ENCODE results near the gene FCAMR. TPM values are rescaled to one million over a fixed set of nuclear protein-coding genes. Genes with fewer than 3 reads are reported as not detected.

The FCAMR gene
- total RNA-seq, 4 donors from 2014 or later, result 0.39 TPM; not detected in 3

GRCh38 chr1:206931709-206932108 lies 38.6 kb downstream of the FCAMR start:
- 93% methylated on average over 3 of the region's 6 CpGs; no CpG with 5 or more reads in 1 of the 2 donors for WGBS, 2 donors (ENCODE audit: low coverage in 1 of 2)
- Histone ChIP-seq H3K27ac (no peak overlapping the region), H3K27me3 (no peaks in the 10 kb centered on the region), H3K4me1 (no peaks in the 10 kb centered on the region), H3K36me3 (no peaks in the 10 kb centered on the region), H3K9me3 (no peaks in the 10 kb centered on the region), H3K4me3 (no peak overlapping the region)
- ATAC-seq, result no peak
- TF ChIP-seq POLR2AphosphoS5 (IDR thresholded peaks at IDR 0.05), result no peak
- no peak for TF ChIP-seq CTCF (IDR thresholded peaks at IDR 0.05)
- no peak for TF ChIP-seq EP300 (IDR thresholded peaks at IDR 0.05)
- no peak for TF ChIP-seq POLR2A (IDR thresholded peaks at IDR 0.05)

- no peaks in the 10 kb centered on the region for H3K9me3 ChIP-seq
- H3K4me1 ChIP-seq, result no peaks in the 10 kb centered on the region
- H3K27ac ChIP-seq, result no peak overlapping the region
- no peak for TF ChIP-seq EP300 (IDR thresholded peaks at IDR 0.05)
- no peak for TF ChIP-seq POLR2A (IDR thresholded peaks at IDR 0.05)
- no peak for TF ChIP-seq CTCF (IDR thresholded peaks at IDR 0.05)
- no peak for TF ChIP-seq POLR2AphosphoS5 (IDR thresholded peaks at IDR 0.05)
- H3K36me3 ChIP-seq, result no peaks in the 10 kb centered on the region
- 60 to 77% methylated on average over 2 to 11 of the region's 17 CpGs for WGBS, 2 donors (ENCODE audit: low coverage in 1 of 2)
- ATAC-seq, result no peak
- H3K4me3 ChIP-seq, result no peak overlapping the region
- H3K27me3 ChIP-seq, result no peaks in the 10 kb centered on the region
These were observed 40.0 kb downstream of the FCAMR start for GRCh38 chr1:206930210-206930798.

- WGBS, 2 donors (ENCODE audit: low coverage in 1 of 2), result 78 to 82% methylated on average over 5 of the region's 6 CpGs
- Histone ChIP-seq H3K9me3 (no peaks in the 10 kb centered on the region), H3K27me3 (no peaks in the 10 kb centered on the region), H3K4me1 (no peaks in the 10 kb centered on the region), H3K4me3 (no peak overlapping the region), H3K27ac (no peak overlapping the region), H3K36me3 (no peaks in the 10 kb centered on the region)
- no peak for ATAC-seq
- TF ChIP-seq POLR2AphosphoS5 (IDR thresholded peaks at IDR 0.05), result no peak
These were observed 40.7 kb downstream of the FCAMR start for GRCh38 chr1:206929524-206929923.

GRCh38 chr1:206926286-206926685 lies 44.0 kb downstream of the FCAMR start:
- Histone ChIP-seq H3K4me1 (no peaks in the 10 kb centered on the region), H3K27ac (no peak overlapping the region), H3K4me3 (no peak overlapping the region), H3K27me3 (no peaks in the 10 kb centered on the region), H3K9me3 (no peaks in the 10 kb centered on the region), H3K36me3 (no peaks in the 10 kb centered on the region)
- TF ChIP-seq POLR2AphosphoS5 (IDR thresholded peaks at IDR 0.05), result no peak
- no peak for TF ChIP-seq CTCF (IDR thresholded peaks at IDR 0.05)
- TF ChIP-seq POLR2A (IDR thresholded peaks at IDR 0.05), result no peak
- no peak for TF ChIP-seq EP300 (IDR thresholded peaks at IDR 0.05)
- no peak for ATAC-seq
- 42 to 63% methylated on average over 1 to 2 of the region's 2 CpGs for WGBS, 2 donors (ENCODE audit: low coverage in 1 of 2)

- no peaks in the 10 kb centered on the region for H3K4me1 ChIP-seq
- WGBS, 2 donors (ENCODE audit: low coverage in 1 of 2), result 72 to 74% methylated on average over 4 to 6 of the region's 11 CpGs
- H3K27ac ChIP-seq, result no peak overlapping the region
- H3K4me3 ChIP-seq, result no peak overlapping the region
- TF ChIP-seq EP300 (IDR thresholded peaks at IDR 0.05), result no peak
- TF ChIP-seq POLR2AphosphoS5 (IDR thresholded peaks at IDR 0.05), result no peak
- TF ChIP-seq POLR2A (IDR thresholded peaks at IDR 0.05), result no peak
- TF ChIP-seq CTCF (IDR thresholded peaks at IDR 0.05), result no peak
- no peaks in the 10 kb centered on the region for H3K36me3 ChIP-seq
- H3K9me3 ChIP-seq, result no peaks in the 10 kb centered on the region
- no peaks in the 10 kb centered on the region for H3K27me3 ChIP-seq
- ATAC-seq, result no peak
These were observed 45.0 kb downstream of the FCAMR start for GRCh38 chr1:206925106-206925736.
